ENCODE results near the gene DGKG. TPM values are rescaled to one million over a fixed set of nuclear protein-coding genes. Genes with fewer than 3 reads are reported as not detected.

Gene DGKG
- polyA plus RNA-seq, 3 donors = 4.2 to 9.2 (median 4.3) TPM

GRCh38 chr3:186356152-186356551 lies 5.9 kb downstream of the DGKG start:
- no peak overlapping the region for H3K4me3 Mint-ChIP-seq
- peaks cover 7 to 14% of the 10 kb centered on the region in 2 donors for H3K36me3 Mint-ChIP-seq
- H3K27me3 ChIP-seq (ENCODE audit: control insufficient read depth in 2 of 2, insufficient read depth in 2 of 2, low read length in 2 of 2) = no peaks in the 10 kb centered on the region
- peak overlapping the region in 1 of 2 donors; percentile 36 for H3K27ac ChIP-seq (ENCODE audit: low read depth in 1 of 2, low read length in 2 of 2)
- intact Hi-C loops (cut with micrococcal nuclease) = no loop called here
- H3K4me3 ChIP-seq (replicated peaks in 1 of 3; ENCODE audit: low read depth in 2 of 3, low read length in 3 of 3) = no peak overlapping the region
- peaks cover 37 to 43% of the 10 kb centered on the region in 2 donors for H3K4me1 ChIP-seq (ENCODE audit: control insufficient read depth in 1 of 2, insufficient read depth in 2 of 2, low read length in 2 of 2)
- H3K9me3 Mint-ChIP-seq = no peaks in the 10 kb centered on the region
- H2AFZ ChIP-seq (ENCODE audit: insufficient read depth, low read depth, low read length, poor library complexity, severe bottlenecking) = no peak overlapping the region
- H3K27ac Mint-ChIP-seq = peak overlapping the region in 1 of 7 donors; percentile 6
- no peaks in the 10 kb centered on the region for H3K9me3 ChIP-seq (replicated peaks in 1 of 2; ENCODE audit: control insufficient read depth in 1 of 2, insufficient read depth in 1 of 2, low read length in 2 of 2)
- DNase-seq = no peak
- peaks cover 91% of the 10 kb centered on the region for H4K20me1 ChIP-seq (ENCODE audit: insufficient read depth, low read length)
- H3K4me2 ChIP-seq (replicated peaks; ENCODE audit: extremely low read depth, low read length, poor library complexity, severe bottlenecking) = no peak overlapping the region
- 93% methylated on average over 5 of the region's 5 CpGs for WGBS (ENCODE audit: insufficient coverage)
- H3K79me2 ChIP-seq (ENCODE audit: insufficient read depth, low read length) = peaks cover 100% of the 10 kb centered on the region
- TF ChIP-seq, protein P1, sequence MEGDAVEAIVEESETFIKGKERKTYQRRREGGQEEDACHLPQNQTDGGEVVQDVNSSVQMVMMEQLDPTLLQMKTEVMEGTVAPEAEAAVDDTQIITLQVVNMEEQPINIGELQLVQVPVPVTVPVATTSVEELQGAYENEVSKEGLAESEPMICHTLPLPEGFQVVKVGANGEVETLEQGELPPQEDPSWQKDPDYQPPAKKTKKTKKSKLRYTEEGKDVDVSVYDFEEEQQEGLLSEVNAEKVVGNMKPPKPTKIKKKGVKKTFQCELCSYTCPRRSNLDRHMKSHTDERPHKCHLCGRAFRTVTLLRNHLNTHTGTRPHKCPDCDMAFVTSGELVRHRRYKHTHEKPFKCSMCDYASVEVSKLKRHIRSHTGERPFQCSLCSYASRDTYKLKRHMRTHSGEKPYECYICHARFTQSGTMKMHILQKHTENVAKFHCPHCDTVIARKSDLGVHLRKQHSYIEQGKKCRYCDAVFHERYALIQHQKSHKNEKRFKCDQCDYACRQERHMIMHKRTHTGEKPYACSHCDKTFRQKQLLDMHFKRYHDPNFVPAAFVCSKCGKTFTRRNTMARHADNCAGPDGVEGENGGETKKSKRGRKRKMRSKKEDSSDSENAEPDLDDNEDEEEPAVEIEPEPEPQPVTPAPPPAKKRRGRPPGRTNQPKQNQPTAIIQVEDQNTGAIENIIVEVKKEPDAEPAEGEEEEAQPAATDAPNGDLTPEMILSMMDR (IDR thresholded peaks at IDR 0.05) = no peak
- H3K27me3 Mint-ChIP-seq (ENCODE audit: low read depth in 3 of 3) = no peaks in the 10 kb centered on the region
- peaks cover 90% of the 10 kb centered on the region for H3K4me1 Mint-ChIP-seq
- H3K36me3 ChIP-seq (replicated peaks in 1 of 2; ENCODE audit: control insufficient read depth in 1 of 2, insufficient read depth in 2 of 2, low read length in 2 of 2) = no peaks in the 10 kb centered on the region
- H3K9ac ChIP-seq (ENCODE audit: insufficient read depth, low read length, poor library complexity, severe bottlenecking) = no peak overlapping the region

GRCh38 chr3:186354100-186354499 lies 7.9 kb downstream of the DGKG start:
- Histone ChIP-seq H4K20me1 (ENCODE audit: insufficient read depth, low read length) (peaks cover 81% of the 10 kb centered on the region), H3K4me2 (replicated peaks; ENCODE audit: extremely low read depth, low read length, poor library complexity, severe bottlenecking) (no peak overlapping the region), H3K9me3 (replicated peaks in 1 of 2; ENCODE audit: control insufficient read depth in 1 of 2, insufficient read depth in 1 of 2, low read length in 2 of 2) (no peaks in the 10 kb centered on the region), H3K4me1 (ENCODE audit: control insufficient read depth in 1 of 2, insufficient read depth in 2 of 2, low read length in 2 of 2) (peaks cover 28 to 38% of the 10 kb centered on the region in 2 donors), H3K4me3 (replicated peaks in 1 of 3; ENCODE audit: low read depth in 2 of 3, low read length in 3 of 3) (no peak overlapping the region), H3K79me2 (ENCODE audit: insufficient read depth, low read length) (peaks cover 100% of the 10 kb centered on the region), H3K36me3 (replicated peaks in 1 of 2; ENCODE audit: control insufficient read depth in 1 of 2, insufficient read depth in 2 of 2, low read length in 2 of 2) (no peaks in the 10 kb centered on the region), H3K27me3 (ENCODE audit: control insufficient read depth in 2 of 2, insufficient read depth in 2 of 2, low read length in 2 of 2) (no peaks in the 10 kb centered on the region), H2AFZ (ENCODE audit: insufficient read depth, low read depth, low read length, poor library complexity, severe bottlenecking) (no peak overlapping the region), H3K9ac (ENCODE audit: insufficient read depth, low read length, poor library complexity, severe bottlenecking) (no peak overlapping the region), H3K27ac (ENCODE audit: low read depth in 1 of 2, low read length in 2 of 2) (peak overlapping the region in 1 of 2 donors; percentile 29)
- Mint-ChIP-seq H3K9me3 (no peaks in the 10 kb centered on the region), H3K4me3 (no peak overlapping the region), H3K27ac (peak overlapping the region in 6 of 7 donors; percentile 5 to 83 (median 61)), H3K36me3 (peaks cover 7 to 14% of the 10 kb centered on the region in 2 donors), H3K27me3 (ENCODE audit: low read depth in 3 of 3) (no peaks in the 10 kb centered on the region), H3K4me1 (peaks cover 88% of the 10 kb centered on the region)
- no peak for DNase-seq
- 100% methylated on average over 2 of the region's 5 CpGs for WGBS (ENCODE audit: insufficient coverage)
- TF ChIP-seq, protein P1 (IDR thresholded peaks at IDR 0.05) = no peak
- intact Hi-C loops (cut with micrococcal nuclease) = no loop called here
